Placental epithelial cell (primary cell): Measurements from ENCODE around the gene IDH3G. TPM values are rescaled to one million over a fixed set of nuclear protein-coding genes. Genes with fewer than 3 reads are reported as not detected.

ENCODE experiments used
- total RNA-seq: library from RNA; depleted of rRNA; stranded (reverse); fragments of >200 nt; gene quantifications from 2 replicates; pipeline ENCODE4 v1.2.3, GENCODE V29; 2012

Gene IDH3G
- total RNA-seq: 43.2 and 78.4 TPM in 2 replicates

GRCh38 chrX:153794018-153794896, at the start of gene IDH3G, which contains the start of gene SSR4:
Gene IDH3G (minus strand): TSS chrX:153794375. CDS start chrX:153794326, 49 bp downstream.
Gene SSR4 (plus strand): TSS chrX:153794668. CDS start chrX:153794688, 20 bp downstream.

GRCh38 chrX:153829799-153830639, 35.8 kb upstream of the IDH3G start, which contains the start of gene PDZD4:
Gene PDZD4 (minus strand): TSS chrX:153830544. CDS start chrX:153830298, 246 bp downstream.

GRCh38 chrX:153780678-153781427, 13.3 kb downstream of the IDH3G start, which contains the start of gene SRPK3:
Gene SRPK3 (plus strand): TSS chrX:153781041. CDS start chrX:153781087, 46 bp downstream.

GRCh38 chrX:153763989-153764755, 30.0 kb downstream of the IDH3G start, which contains the start of gene PLXNB3:
Gene PLXNB3 (plus strand): TSS chrX:153764249. CDS start chrX:153765536, 1,287 bp downstream.

Other genes starting within 250 kb of the IDH3G start
- 22.0 and 35.5 TPM in 2 replicates for gene CCNQ, start 195.2 kb downstream of the IDH3G start, total RNA-seq
- under 0.01 and 0.54 TPM in 2 replicates for gene DUSP9, start 147.2 kb downstream of the IDH3G start, total RNA-seq
- 5.1 TPM in 1 of 2 replicates, not detected in the other for gene PNCK, start 120.6 kb downstream of the IDH3G start, total RNA-seq
- gene SLC6A8, start 106.4 kb downstream of the IDH3G start, total RNA-seq: 2.7 and 4.0 TPM in 2 replicates
- 90.3 and 146 TPM in 2 replicates for gene BCAP31, start 70.0 kb downstream of the IDH3G start, total RNA-seq
- 11.0 and 12.4 TPM in 2 replicates for gene ABCD1, start 69.5 kb downstream of the IDH3G start, total RNA-seq
- gene PLXNB3, start 30.1 kb downstream of the IDH3G start, total RNA-seq: 0.39 and 2.3 TPM in 2 replicates
- gene SRPK3, start 13.3 kb downstream of the IDH3G start, total RNA-seq: under 0.01 and 1.1 TPM in 2 replicates
- 157 and 199 TPM in 2 replicates for gene SSR4, start 293 bp upstream of the IDH3G start, total RNA-seq
- 0.39 TPM in 1 of 2 replicates, not detected in the other for gene PDZD4, start 36.2 kb upstream of the IDH3G start, total RNA-seq
- 0.22 and 0.39 TPM in 2 replicates for gene L1CAM, start 91.8 kb upstream of the IDH3G start, total RNA-seq
- gene AVPR2, start 110.3 kb upstream of the IDH3G start, total RNA-seq: not detected in 2 replicates
- gene ARHGAP4, start 131.9 kb upstream of the IDH3G start, total RNA-seq: 2.9 and 5.9 TPM in 2 replicates
- 32.6 and 69.1 TPM in 2 replicates for gene NAA10, start 140.7 kb upstream of the IDH3G start, total RNA-seq
- gene RENBP, start 150.3 kb upstream of the IDH3G start, total RNA-seq: under 0.01 and 0.11 TPM in 2 replicates
- gene HCFC1, start 177.4 kb upstream of the IDH3G start, total RNA-seq: 21.6 and 43.1 TPM in 2 replicates
- gene TMEM187, start 178.4 kb upstream of the IDH3G start, total RNA-seq: 9.0 and 9.4 TPM in 2 replicates
- 29.4 and 86.4 TPM in 2 replicates for gene IRAK1, start 225.5 kb upstream of the IDH3G start, total RNA-seq